ENCODE data around the gene SORBS1. TPM values are rescaled to one million over a fixed set of nuclear protein-coding genes. Genes with fewer than 3 reads are reported as not detected.

Gene SORBS1
- total RNA-seq, 6 experiments from 2014 or later: 56.4 to 97.9 (median 76.5) TPM

DNA sequence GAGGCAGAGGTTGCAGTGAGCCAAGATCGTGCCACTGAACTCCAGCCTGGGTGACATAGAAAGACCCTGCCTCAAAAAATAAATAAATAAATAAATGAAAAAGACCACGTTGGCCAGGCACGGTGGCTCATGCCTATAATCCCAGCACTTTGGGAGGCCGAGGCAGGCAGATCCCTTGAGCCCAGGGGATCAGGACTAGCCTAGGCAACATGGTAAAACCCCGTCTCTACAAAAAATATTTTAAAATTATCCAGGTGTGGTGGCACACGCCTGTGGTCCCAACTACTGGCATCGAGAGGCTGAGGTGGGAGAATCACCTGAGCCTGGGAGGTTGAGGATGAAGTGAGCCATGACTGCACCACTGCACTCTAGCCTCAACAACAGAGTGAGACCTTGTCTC, 153.6 kb downstream of the SORBS1 start:
- DNase-seq: no peak
- peaks cover 0 to 23% (median 14%) of the 10 kb centered on the region in 4 donors for H3K36me3 ChIP-seq
- 96% methylated on average over 7 of the region's 7 CpGs for WGBS (ENCODE audit: insufficient coverage, low coverage, low lambda C conversion rate, missing lambda C conversion rate)
- peaks cover 0 to 18% (median 7%) of the 10 kb centered on the region in 4 donors for H3K4me1 ChIP-seq
- H3K4me3 ChIP-seq: no peak overlapping the region
- no peaks in the 10 kb centered on the region for H3K27me3 ChIP-seq
- intact Hi-C loops (cut with DNase I): no loop called here
- H3K27ac ChIP-seq: peak overlapping the region; percentile 52 to 85 (median 75)
- TF ChIP-seq, protein P1, sequence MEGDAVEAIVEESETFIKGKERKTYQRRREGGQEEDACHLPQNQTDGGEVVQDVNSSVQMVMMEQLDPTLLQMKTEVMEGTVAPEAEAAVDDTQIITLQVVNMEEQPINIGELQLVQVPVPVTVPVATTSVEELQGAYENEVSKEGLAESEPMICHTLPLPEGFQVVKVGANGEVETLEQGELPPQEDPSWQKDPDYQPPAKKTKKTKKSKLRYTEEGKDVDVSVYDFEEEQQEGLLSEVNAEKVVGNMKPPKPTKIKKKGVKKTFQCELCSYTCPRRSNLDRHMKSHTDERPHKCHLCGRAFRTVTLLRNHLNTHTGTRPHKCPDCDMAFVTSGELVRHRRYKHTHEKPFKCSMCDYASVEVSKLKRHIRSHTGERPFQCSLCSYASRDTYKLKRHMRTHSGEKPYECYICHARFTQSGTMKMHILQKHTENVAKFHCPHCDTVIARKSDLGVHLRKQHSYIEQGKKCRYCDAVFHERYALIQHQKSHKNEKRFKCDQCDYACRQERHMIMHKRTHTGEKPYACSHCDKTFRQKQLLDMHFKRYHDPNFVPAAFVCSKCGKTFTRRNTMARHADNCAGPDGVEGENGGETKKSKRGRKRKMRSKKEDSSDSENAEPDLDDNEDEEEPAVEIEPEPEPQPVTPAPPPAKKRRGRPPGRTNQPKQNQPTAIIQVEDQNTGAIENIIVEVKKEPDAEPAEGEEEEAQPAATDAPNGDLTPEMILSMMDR (IDR thresholded peaks at IDR 0.05): no peak
- no peak for TF ChIP-seq POLR2A (IDR thresholded peaks at IDR 0.05)
- ATAC-seq: no peak
- no peaks in the 10 kb centered on the region for H3K9me3 ChIP-seq

DNA sequence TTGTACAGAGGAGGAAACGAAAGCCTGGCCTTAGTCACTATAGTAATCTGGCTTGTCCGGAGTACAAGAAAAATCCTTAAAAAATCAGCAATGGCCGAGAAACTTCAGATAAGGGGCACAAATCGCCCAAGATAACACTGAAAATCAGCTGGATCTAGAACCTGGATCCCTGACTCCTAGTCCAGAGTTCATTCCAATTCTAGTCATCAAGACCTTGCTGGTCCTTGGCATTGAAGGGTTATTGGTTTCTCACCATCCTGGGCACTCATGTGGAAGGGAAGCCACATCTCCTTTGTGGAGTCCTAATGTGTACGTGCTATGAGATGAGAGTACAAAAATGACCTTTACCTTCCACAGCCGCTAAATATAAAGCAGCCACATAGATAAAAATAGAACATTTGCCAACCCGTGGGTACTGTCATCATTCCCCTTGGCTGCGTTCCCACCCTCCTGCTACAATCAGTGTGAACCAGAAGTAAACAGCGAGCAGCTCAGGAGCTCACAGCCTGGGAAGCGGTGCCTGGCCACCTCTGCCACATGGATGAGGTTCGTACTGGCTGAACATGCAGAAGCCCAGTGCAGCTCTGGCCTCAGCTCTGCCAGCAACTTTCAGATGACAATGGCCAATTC, 154.4 kb downstream of the SORBS1 start:
- WGBS (ENCODE audit: insufficient coverage, low coverage, low lambda C conversion rate, missing lambda C conversion rate): 32% methylated on average over 11 of the region's 11 CpGs
- H3K27ac ChIP-seq: peak overlapping the region; percentile 52 to 85 (median 75)

DNA sequence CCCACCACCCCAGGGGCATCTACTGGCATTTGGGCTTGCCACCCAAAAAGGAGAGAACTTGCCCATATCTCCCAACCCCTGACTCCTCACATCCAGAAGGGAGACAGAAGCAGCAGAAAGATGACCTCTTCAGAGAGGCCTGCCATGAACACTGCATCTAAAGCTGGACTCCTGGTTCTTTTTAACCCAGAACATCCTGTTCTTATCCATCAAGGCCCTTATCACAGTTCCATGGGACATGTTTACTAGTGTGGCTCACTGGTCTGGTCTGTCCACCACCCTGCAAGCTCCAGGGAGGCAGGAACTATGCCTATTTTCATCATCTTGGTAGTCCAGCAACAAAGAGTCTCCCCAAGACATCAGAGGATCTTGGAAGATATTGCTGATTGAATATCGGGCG, 155.5 kb downstream of the SORBS1 start:
- H3K27ac ChIP-seq: peak overlapping the region in 1 of 3 donors; percentile 85
- H3K9me3 ChIP-seq: no peaks in the 10 kb centered on the region
- no peaks in the 10 kb centered on the region for H3K27me3 ChIP-seq
- no peak overlapping the region for H3K4me3 ChIP-seq
- 79% methylated on average over 2 of the region's 2 CpGs for WGBS (ENCODE audit: insufficient coverage, low coverage, low lambda C conversion rate, missing lambda C conversion rate)
- DNase-seq (peak in 1 of 3 donors; percentile 26), ATAC-seq (peak in 1 of 4 donors; percentile 30)
- intact Hi-C loops (cut with DNase I): no loop called here
- peaks cover 0 to 17% (median 14%) of the 10 kb centered on the region in 4 donors for H3K36me3 ChIP-seq
- TF ChIP-seq, protein P1 (IDR thresholded peaks at IDR 0.05): no peak
- TF ChIP-seq POLR2A (IDR thresholded peaks at IDR 0.05): no peak
- peaks cover 0 to 18% (median 7%) of the 10 kb centered on the region in 4 donors for H3K4me1 ChIP-seq

More for the DNA sequence above, 154.4 kb downstream of the SORBS1 start:
- Histone ChIP-seq H3K36me3 (peaks cover 0 to 18% (median 14%) of the 10 kb centered on the region in 4 donors), H3K4me3 (no peak overlapping the region), H3K27me3 (no peaks in the 10 kb centered on the region), H3K9me3 (no peaks in the 10 kb centered on the region), H3K4me1 (peaks cover 0 to 18% (median 7%) of the 10 kb centered on the region in 4 donors)
- TF ChIP-seq POLR2A (IDR thresholded peaks at IDR 0.05): no peak
- TF ChIP-seq, protein P1 (IDR thresholded peaks at IDR 0.05): no peak
- peak; percentile 85 to 95 (median 94) for ATAC-seq
- DNase-seq: peak; percentile 90 to 91 (median 90)
- intact Hi-C loops (cut with DNase I): no loop called here

GRCh38 chr10:95404864-95405263, 156.3 kb downstream of the SORBS1 start:
- Histone ChIP-seq H3K4me3 (no peak overlapping the region), H3K4me1 (peaks cover 0 to 18% (median 7%) of the 10 kb centered on the region in 4 donors), H3K9me3 (no peaks in the 10 kb centered on the region), H3K27me3 (no peaks in the 10 kb centered on the region), H3K27ac (no peak overlapping the region), H3K36me3 (peaks cover 0 to 15% (median 13%) of the 10 kb centered on the region in 4 donors)
- intact Hi-C loops (cut with DNase I): no loop called here
- DNase-seq (peak in 1 of 3 donors; percentile 19), ATAC-seq (no peak)
- TF ChIP-seq, protein P1 (IDR thresholded peaks at IDR 0.05): no peak
- TF ChIP-seq POLR2A (IDR thresholded peaks at IDR 0.05): no peak
- WGBS (ENCODE audit: insufficient coverage, low coverage, low lambda C conversion rate, missing lambda C conversion rate): 100% methylated on average over 1 of the region's 1 CpG
